AG04449 (cell line): ENCODE results near the gene GABBR2.

Source experiments
- CTCF ChIA-PET: fragments of 350-600 bp; formaldehyde crosslinking; extraction: SDS; loops from one replicate; lab custom pipeline; 2021; ENCODE audit warnings: antibody characterized with exemption; lab: Yijun Ruan, JAX
- POLR2A ChIA-PET: fragments of 400-600, 350-600 bp; formaldehyde crosslinking; extraction: SDS; loops from one replicate; lab custom pipeline; 2020; ENCODE audit warnings: antibody characterized with exemption, inconsistent platforms; lab: Yijun Ruan, JAX
- DNase-seq: peaks from one replicate; pipeline ENCODE4 v3.0.0-alpha.2; 2010; ENCODE audit warnings: low read depth, low spot score
- H3K4me3 ChIP-seq: 2 replicates; pipeline ENCODE4 v1.5.1; 2011; ENCODE audit warnings: low read depth, mild to moderate bottlenecking, control low read depth, low read length
- CTCF ChIP-seq: IDR thresholded peaks from one replicate; pipeline ENCODE4 v1.5.1; 2011; ENCODE audit warnings: mild to moderate bottlenecking, moderate library complexity, low read length, control low read depth, inconsistent platforms; ENCODE audit not compliant: insufficient read depth; ENCODE audit errors: missing control alignments

The GABBR2 gene

GRCh38 chr9:98378794-98379193 is 329.9 kb downstream of the GABBR2 start:
- TF ChIP-seq CTCF = no peak
- ChIA-PET CTCF (interaction anchor here (2.8 kb wide), 1 partner anchor 31 kb away, joined by 8 read pairs; no protein-coding TSS in a partner anchor), POLR2A (no interaction called here)
- no peak overlapping the region for H3K4me3 ChIP-seq
- no peak for DNase-seq

- DNase-seq = no peak
- ChIA-PET POLR2A (no interaction called here), CTCF (interaction anchor here (2.8 kb wide), 1 partner anchor 31 kb away, joined by 8 read pairs; no protein-coding TSS in a partner anchor)
- no peak overlapping the region for H3K4me3 ChIP-seq
- TF ChIP-seq CTCF = no peak
Observed at GRCh38 chr9:98378206-98378780, 330.4 kb downstream of the GABBR2 start.

GRCh38 chr9:98375138-98375726 is 333.5 kb downstream of the GABBR2 start:
- ChIA-PET CTCF (interaction anchor here (0.6 to 1.7 kb wide), 6 partner anchors 10 to 422 kb away, joined by 3 to 7 read pairs (median 4); no protein-coding TSS in a partner anchor), POLR2A (no interaction called here)
- no peak overlapping the region for H3K4me3 ChIP-seq

DNA sequence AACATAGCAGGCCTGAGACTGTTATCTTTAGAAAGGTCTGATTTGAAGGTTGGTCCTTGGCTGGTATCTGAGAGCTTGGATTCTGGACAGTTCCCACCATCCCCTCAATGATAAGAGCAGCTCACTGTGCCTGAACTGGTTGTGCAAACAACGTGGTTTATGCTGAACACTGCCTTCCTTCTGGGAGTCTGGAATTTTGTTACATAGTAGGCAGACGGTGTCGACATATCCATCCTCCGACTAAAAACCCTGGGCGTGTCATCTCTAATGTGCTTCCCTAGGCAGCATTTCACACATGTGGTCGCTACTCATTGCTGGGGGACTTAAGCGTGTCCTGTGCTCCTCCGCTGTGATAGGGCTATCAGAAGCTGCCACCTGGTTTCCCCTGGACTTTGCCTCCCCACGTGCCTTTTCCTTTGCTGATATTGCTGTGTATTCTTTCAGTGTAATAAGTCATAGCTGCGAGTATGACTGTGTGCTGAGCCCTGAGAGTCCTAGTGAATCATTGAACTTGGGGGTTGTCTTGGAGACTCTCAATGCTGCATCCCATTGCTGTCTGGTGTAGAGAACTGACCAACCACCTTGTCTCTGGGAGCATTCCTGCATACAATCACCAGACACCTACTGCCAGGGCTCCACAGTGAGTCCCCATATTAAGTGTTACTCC is 334.2 kb downstream of the GABBR2 start:
- no peak for TF ChIP-seq CTCF
- CTCF ChIA-PET = interaction anchor here (1.3 to 1.9 kb wide), 5 partner anchors 10 to 402 kb away, joined by 3 to 10 read pairs (median 6); no protein-coding TSS in a partner anchor
- peak; percentile 77 for DNase-seq
- H3K4me3 ChIP-seq = peak overlapping the region; percentile 21
- POLR2A ChIA-PET = no interaction called here

More at GRCh38 chr9:98375138-98375726, 333.5 kb downstream of the GABBR2 start:
- no peak for TF ChIP-seq CTCF
- peak; percentile 79 for DNase-seq

DNA sequence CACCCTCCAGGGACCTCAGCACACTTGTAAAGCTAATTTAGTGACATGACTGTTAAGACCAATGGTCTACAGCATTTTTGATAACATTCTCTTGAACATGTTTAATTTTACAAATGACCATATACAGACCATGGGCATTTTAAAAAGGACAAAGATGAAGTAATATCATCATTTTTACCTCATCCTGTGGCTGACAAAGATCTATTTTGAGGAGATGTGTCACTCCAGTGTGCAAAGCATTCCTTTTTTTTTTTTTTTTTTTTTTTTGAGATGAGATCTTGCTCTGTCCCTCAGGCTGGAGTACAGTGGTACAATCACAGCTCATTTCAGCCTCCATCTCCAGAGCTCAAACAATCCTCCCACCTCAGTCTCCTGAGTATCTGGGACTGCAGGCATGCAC is 335.1 kb downstream of the GABBR2 start:
- ChIA-PET CTCF (interaction anchor here (1.0 to 1.9 kb wide), 4 partner anchors 9 to 403 kb away, joined by 3 to 10 read pairs (median 5); no protein-coding TSS in a partner anchor), POLR2A (no interaction called here)
- H3K4me3 ChIP-seq = no peak overlapping the region
- no peak for TF ChIP-seq CTCF
- DNase-seq = no peak
